Measurements from ENCODE around the gene NMT1.
A peak's percentile ranks its signal among the peaks of the same experiment; 100 is the strongest.

DNA sequence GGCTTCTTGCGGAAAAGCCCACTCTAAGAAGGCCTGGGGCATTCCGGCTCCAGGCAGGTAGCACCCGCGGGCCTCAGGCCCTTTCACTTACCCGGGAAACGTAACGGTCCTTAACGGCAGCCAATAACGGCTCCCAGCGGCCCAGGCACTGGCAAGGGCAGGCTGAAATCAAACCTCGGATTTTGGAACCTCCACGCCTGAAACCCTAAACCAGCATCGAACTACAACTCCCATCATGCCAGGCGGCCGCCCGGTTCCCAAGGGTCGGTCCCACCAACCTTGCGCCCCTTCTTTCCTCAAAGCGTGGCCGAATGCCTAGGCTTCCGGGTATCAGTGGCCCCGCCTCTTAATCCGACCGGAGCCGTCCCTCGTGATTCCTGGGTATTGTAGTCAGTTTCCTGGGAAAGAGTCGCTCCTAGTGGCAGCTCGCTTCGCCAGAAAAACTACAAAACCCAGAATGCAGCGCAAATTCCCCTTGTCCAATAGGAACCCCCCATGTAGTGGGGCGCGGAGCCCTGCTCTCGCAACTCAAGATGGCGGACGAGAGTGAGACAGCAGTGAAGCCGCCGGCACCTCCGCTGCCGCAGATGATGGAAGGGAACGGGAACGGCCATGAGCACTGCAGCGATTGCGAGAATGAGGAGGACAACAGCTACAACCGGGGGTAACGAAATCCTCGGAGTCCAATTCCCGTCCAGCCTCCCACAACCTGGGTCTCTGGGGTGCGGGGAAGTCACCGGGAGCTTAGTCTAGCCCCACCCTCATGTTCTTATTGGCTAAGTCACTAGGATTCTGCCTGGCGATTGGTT lies at the start of gene NMT1:
- TF ChIP-seq, protein P1, sequence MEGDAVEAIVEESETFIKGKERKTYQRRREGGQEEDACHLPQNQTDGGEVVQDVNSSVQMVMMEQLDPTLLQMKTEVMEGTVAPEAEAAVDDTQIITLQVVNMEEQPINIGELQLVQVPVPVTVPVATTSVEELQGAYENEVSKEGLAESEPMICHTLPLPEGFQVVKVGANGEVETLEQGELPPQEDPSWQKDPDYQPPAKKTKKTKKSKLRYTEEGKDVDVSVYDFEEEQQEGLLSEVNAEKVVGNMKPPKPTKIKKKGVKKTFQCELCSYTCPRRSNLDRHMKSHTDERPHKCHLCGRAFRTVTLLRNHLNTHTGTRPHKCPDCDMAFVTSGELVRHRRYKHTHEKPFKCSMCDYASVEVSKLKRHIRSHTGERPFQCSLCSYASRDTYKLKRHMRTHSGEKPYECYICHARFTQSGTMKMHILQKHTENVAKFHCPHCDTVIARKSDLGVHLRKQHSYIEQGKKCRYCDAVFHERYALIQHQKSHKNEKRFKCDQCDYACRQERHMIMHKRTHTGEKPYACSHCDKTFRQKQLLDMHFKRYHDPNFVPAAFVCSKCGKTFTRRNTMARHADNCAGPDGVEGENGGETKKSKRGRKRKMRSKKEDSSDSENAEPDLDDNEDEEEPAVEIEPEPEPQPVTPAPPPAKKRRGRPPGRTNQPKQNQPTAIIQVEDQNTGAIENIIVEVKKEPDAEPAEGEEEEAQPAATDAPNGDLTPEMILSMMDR (tag by site-specific recombination; IDR thresholded peaks at IDR 0.05), result no peak
- TF ChIP-seq YY1 (tag by site-specific recombination; IDR thresholded peaks at IDR 0.05), result peak; percentile 97
- TF ChIP-seq ZNF580 (tag by site-specific recombination; IDR thresholded peaks at IDR 0.05), result peak; percentile 66; the same call in 1 of the 2 replicates
- peak; percentile 99 for TF ChIP-seq ZNF335 (tag by site-specific recombination; conservative IDR thresholded peaks at IDR 0.05)
- TF ChIP-seq GLI4 (tag by site-specific recombination; IDR thresholded peaks at IDR 0.05), result no peak
- no peak for TF ChIP-seq ZNF146 (tag by site-specific recombination; IDR thresholded peaks at IDR 0.05)
- TF ChIP-seq HOXA7 (CRISPR knock-in tag; IDR thresholded peaks at IDR 0.05; ENCODE audit: borderline replicate concordance), result no peak

Data from HEK293 (cell line).